Fibroblast of pulmonary artery (primary cell): ENCODE measurements around the gene SGK1.
A peak's percentile ranks its signal among the peaks of the same experiment; 100 is the strongest.

Experiments used
- DNase-seq: peaks from one replicate; pipeline ENCODE4 v3.0.0-alpha.2; 2010; ENCODE audit warnings: low read depth
- H3K4me3 ChIP-seq: replicated peaks from 2 replicates; pipeline ENCODE4 v1.5.1; 2011; ENCODE audit warnings: low read depth, mild to moderate bottlenecking, control low read depth, low read length, moderate library complexity
- TF ChIP-seq, protein P1 (sequence below): IDR thresholded peaks from 2 replicates; pipeline ENCODE4 v1.5.1; 2011; ENCODE audit warnings: mild to moderate bottlenecking, control low read depth, low read length, inconsistent platforms; ENCODE audit errors: missing control alignments

The SGK1 gene

DNA sequence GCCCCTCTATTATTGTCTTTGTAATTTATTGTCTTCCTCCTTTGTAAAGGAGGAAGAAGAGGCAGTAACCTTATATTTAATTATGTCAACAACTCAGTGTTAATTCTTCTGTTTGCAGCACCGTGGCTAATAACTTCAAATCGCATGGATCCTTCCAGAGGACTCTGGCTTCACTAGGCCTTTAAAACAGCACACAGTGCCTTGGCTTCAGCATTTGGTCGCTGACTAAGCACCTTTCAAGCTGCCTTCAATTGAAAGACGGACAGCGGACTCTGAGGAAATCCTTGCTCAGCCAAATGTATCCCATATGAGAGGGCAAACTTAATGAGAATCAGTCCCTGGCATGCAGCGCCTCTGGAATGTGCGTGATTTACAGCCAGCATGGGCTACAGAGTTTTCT, 64.2 kb downstream of the SGK1 start:
- H3K4me3 ChIP-seq, result no peak overlapping the region
- TF ChIP-seq, protein P1, sequence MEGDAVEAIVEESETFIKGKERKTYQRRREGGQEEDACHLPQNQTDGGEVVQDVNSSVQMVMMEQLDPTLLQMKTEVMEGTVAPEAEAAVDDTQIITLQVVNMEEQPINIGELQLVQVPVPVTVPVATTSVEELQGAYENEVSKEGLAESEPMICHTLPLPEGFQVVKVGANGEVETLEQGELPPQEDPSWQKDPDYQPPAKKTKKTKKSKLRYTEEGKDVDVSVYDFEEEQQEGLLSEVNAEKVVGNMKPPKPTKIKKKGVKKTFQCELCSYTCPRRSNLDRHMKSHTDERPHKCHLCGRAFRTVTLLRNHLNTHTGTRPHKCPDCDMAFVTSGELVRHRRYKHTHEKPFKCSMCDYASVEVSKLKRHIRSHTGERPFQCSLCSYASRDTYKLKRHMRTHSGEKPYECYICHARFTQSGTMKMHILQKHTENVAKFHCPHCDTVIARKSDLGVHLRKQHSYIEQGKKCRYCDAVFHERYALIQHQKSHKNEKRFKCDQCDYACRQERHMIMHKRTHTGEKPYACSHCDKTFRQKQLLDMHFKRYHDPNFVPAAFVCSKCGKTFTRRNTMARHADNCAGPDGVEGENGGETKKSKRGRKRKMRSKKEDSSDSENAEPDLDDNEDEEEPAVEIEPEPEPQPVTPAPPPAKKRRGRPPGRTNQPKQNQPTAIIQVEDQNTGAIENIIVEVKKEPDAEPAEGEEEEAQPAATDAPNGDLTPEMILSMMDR, result no peak
- peak; percentile 15 for DNase-seq

- TF ChIP-seq, protein P1, result no peak
- DNase-seq, result no peak
- no peak overlapping the region for H3K4me3 ChIP-seq
Measured at GRCh38 chr6:134251320-134251719, 66.6 kb downstream of the SGK1 start.

DNA sequence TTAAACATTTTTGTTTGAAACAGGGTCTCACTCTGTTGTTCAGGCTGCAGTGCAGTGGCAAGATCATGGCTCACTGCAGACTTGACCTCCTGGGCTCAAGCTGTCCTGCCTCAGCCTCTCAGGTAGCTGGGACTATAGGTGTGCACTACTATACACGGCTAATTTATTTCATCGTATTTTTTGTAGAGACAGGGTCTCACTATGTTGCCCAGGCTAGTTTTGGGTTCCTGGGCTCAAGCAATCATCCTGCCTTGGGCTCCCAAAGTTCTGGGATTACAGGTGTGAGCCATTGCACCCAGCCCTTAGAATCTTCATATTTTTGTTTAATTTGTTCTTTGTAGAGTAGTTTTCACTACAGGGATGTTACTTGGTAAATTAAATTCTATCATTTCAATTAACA, 67.1 kb downstream of the SGK1 start:
- DNase-seq, result no peak
- no peak overlapping the region for H3K4me3 ChIP-seq
- TF ChIP-seq, protein P1, result no peak

DNA sequence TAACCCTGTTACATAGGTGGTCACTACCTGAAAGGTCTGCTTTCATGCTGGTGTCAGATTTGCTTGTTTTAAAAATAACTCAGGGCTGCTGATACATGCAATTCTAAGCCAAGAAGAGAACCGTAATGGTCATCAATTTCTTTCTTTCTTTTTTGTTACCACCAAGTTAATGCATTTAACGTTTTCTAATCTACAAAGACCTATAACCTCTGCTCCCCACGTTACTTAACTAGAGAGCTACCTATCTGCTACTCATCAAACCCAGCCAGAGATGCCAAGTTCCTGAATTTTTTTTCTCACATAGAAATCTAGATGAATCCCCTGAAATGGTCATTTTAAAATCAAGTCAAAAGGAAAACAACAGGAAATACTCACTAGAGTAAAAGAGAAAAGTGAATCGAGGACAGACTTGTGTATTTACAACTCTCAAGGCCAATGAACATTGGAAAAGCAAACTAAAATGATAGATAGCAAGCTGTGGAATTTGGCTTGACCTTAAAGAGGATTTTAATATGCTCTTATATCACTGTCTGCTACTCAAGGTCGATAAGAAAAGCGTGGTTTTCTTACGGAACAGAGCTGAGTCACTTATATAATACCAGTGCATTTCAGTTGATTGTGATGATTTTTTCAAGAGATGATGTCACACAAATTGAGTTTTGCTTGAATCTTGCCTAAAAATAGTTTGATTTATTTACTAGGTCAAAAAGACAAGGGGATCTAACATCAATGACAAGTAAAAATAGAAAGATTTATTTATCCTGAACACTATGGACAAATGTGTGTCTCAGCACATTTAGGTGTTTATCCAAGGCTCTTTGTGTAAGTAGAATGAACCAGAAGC, 67.9 kb downstream of the SGK1 start:
- TF ChIP-seq, protein P1, result no peak
- DNase-seq, result peak; percentile 62
- H3K4me3 ChIP-seq, result no peak overlapping the region

GRCh38 chr6:134249239-134249758, 68.6 kb downstream of the SGK1 start:
- H3K4me3 ChIP-seq, result no peak overlapping the region
- TF ChIP-seq, protein P1, result no peak
- no peak for DNase-seq

- no peak for DNase-seq
- TF ChIP-seq, protein P1, result no peak
- no peak overlapping the region for H3K4me3 ChIP-seq
Measured at GRCh38 chr6:134247844-134248580, 69.9 kb downstream of the SGK1 start.
